Testis (tissue), 3 donors: ENCODE data around the gene FHL1. TPM values are rescaled to one million over a fixed set of nuclear protein-coding genes. Genes with fewer than 3 reads are reported as not detected.

ENCODE experiments used
- DNase-seq: peaks from one replicate; pipeline ENCODE4 v3.0.0-alpha.2; 2019
- H3K27ac ChIP-seq, 2 donors: fragments of 200-600 bp; sonication (generic); one replicate each; pipeline ENCODE4 v1.5.1; 2019
- H3K27me3 ChIP-seq: fragments of 200-600 bp; sonication (generic); one replicate; pipeline ENCODE4 v1.5.1; 2019
- H3K36me3 ChIP-seq: fragments of 200-600 bp; sonication (generic); one replicate; pipeline ENCODE4 v1.5.1; 2017; ENCODE audit warnings: low read depth; ENCODE audit errors: missing control alignments
- H3K4me1 ChIP-seq: fragments of 200-600 bp; sonication (generic); one replicate; pipeline ENCODE4 v1.5.1; 2019
- H3K4me3 ChIP-seq, 2 donors: fragments of 200-600 bp; sonication (generic); one replicate each; pipeline ENCODE4 v1.5.1; 2017 to 2019
- H3K9me3 ChIP-seq: fragments of 200-600 bp; sonication (generic); one replicate; pipeline ENCODE4 v1.5.1; 2017
- POLR2A ChIP-seq: fragments of 450-650 bp; IDR thresholded peaks from one replicate; pipeline ENCODE4 v1.6.1; 2017; ENCODE audit warnings: antibody characterized with exemption, mild to moderate bottlenecking, moderate library complexity
- WGBS, 2 donors: methylation state at CpG; one replicate each; pipeline ENCODE4 v1.1.5; 2018; 5-methylcytosine and 5-hydroxymethylcytosine counted together
- intact Hi-C: fragments of 100-400 bp; cut with DNase I; formaldehyde crosslinking; loops from one replicate; pipeline ENCODE4 v1.15.1; 2023; ENCODE audit warnings: low total_unique reads
- polyA plus RNA-seq: library from polyadenylated mRNA; stranded (reverse); fragments of 350-450 nt; fragmentation: Illumina TruSeq; extraction: RNeasy Lipid Tissue Mini Kit (QIAGEN cat#74804); gene quantifications from one replicate; pipeline ENCODE4 v1.2.3, GENCODE V29; 2014; ENCODE audit warnings: low read depth, low replicate concordance; ENCODE audit not compliant: insufficient read depth
- total RNA-seq, 2 donors: library from RNA; depleted of rRNA; stranded (reverse); fragments of >200 nt; gene quantifications; one replicate each; pipeline ENCODE4 v1.2.3, GENCODE V29; 2016
- TF ChIP-seq, protein P1 (sequence below), 3 experiments: fragments of 450-650 bp in 2 of 3; fragments of 200-600 bp in 1 of 3; sonication (generic) in 1 of 3; IDR thresholded peaks; one replicate each; pipeline ENCODE4 v1.5.1; 2016 to 2019; ENCODE audit warnings: antibody characterized with exemption in 3 of 3, mild to moderate bottlenecking in 2 of 3, moderate library complexity in 1 of 3

Gene FHL1
- total and polyA plus RNA-seq, 3 donors from 2014 or later: 92.5 to 211 (median 98.6) TPM

DNA sequence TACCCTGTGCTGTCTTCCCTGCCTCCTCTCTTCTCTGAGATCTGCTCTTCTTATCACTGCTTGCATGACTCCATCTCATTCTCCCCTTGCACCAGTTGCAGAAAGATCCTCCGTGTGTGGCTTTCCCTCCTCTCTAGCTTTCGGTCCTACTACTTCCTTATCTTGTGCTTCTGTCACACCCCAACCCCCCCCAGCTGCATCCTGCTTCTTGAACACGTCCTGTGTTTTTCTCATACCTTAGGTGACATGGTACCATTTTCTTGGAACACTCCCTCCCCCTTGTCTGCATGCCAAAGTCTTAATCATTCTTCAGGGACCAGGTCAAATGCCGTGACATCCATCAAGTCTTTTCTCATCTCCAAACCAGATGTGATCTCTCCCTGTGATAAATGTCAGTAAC is 46.4 kb downstream of the FHL1 start:
- H3K4me3 ChIP-seq: no peak overlapping the region
- no peaks in the 10 kb centered on the region for H3K36me3 ChIP-seq
- WGBS, 2 donors: 53 to 76% methylated on average over 4 of the region's 4 CpGs
- H3K27me3 ChIP-seq: no peaks in the 10 kb centered on the region
- intact Hi-C loops: no loop called here
- DNase-seq: no peak
- TF ChIP-seq, protein P1, sequence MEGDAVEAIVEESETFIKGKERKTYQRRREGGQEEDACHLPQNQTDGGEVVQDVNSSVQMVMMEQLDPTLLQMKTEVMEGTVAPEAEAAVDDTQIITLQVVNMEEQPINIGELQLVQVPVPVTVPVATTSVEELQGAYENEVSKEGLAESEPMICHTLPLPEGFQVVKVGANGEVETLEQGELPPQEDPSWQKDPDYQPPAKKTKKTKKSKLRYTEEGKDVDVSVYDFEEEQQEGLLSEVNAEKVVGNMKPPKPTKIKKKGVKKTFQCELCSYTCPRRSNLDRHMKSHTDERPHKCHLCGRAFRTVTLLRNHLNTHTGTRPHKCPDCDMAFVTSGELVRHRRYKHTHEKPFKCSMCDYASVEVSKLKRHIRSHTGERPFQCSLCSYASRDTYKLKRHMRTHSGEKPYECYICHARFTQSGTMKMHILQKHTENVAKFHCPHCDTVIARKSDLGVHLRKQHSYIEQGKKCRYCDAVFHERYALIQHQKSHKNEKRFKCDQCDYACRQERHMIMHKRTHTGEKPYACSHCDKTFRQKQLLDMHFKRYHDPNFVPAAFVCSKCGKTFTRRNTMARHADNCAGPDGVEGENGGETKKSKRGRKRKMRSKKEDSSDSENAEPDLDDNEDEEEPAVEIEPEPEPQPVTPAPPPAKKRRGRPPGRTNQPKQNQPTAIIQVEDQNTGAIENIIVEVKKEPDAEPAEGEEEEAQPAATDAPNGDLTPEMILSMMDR (IDR thresholded peaks at IDR 0.05): no peak
- TF ChIP-seq POLR2A: no peak
- H3K27ac ChIP-seq: no peak overlapping the region
- no peaks in the 10 kb centered on the region for H3K9me3 ChIP-seq
- no peaks in the 10 kb centered on the region for H3K4me1 ChIP-seq

DNA sequence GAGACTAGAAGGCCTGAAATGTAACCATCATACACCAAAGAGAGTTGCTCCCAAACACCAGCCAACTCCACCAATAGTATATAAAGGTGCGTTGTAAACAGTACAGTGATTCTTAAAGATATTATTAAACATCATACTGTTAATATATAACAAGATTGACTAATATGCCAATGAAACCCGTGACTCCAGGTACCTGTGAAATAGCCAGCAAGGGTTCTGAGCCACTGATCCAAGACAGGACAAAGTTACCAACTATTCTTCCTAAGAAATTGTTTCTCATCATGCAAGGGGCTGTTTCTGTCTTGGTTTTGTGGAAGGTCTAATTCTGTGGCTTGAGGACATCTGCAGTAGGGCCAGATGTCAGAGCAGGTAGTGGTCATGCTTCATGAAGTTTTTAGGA is 47.2 kb downstream of the FHL1 start:
- no peak for DNase-seq
- no peaks in the 10 kb centered on the region for H3K4me1 ChIP-seq
- no peak overlapping the region for H3K27ac ChIP-seq
- H3K27me3 ChIP-seq: no peaks in the 10 kb centered on the region
- intact Hi-C loops: no loop called here
- no peaks in the 10 kb centered on the region for H3K9me3 ChIP-seq
- 95 to 100% methylated on average over 2 of the region's 2 CpGs for WGBS, 2 donors
- no peak for TF ChIP-seq POLR2A
- TF ChIP-seq, protein P1 (IDR thresholded peaks at IDR 0.05): no peak
- no peak overlapping the region for H3K4me3 ChIP-seq
- no peaks in the 10 kb centered on the region for H3K36me3 ChIP-seq

DNA sequence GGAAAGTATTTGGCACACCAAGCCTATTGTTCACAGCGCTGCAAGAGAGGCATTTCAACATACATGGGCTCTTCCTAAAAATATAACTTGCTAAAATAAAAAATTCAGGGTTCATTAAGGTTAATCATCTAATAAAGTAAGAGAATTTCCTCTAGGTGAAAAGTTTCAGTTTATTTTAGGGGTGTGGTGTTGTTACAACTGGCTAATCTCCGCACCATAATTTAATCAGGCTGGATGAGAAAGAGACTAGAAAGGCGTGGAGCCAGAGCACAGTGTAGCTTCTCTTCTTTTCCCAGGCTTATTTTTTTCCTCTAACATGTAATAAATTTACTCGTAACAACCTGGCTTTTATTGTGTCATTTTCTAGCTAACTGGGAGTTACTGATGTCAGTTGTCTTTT is 47.9 kb downstream of the FHL1 start:
- no peak overlapping the region for H3K4me3 ChIP-seq
- no peaks in the 10 kb centered on the region for H3K27me3 ChIP-seq
- DNase-seq: no peak
- no peak overlapping the region for H3K27ac ChIP-seq
- no peaks in the 10 kb centered on the region for H3K36me3 ChIP-seq
- H3K9me3 ChIP-seq: no peaks in the 10 kb centered on the region
- H3K4me1 ChIP-seq: no peaks in the 10 kb centered on the region
- WGBS, 2 donors: 63 to 66% methylated on average over 4 of the region's 4 CpGs
- intact Hi-C loops: no loop called here
- TF ChIP-seq POLR2A: no peak
- TF ChIP-seq, protein P1 (IDR thresholded peaks at IDR 0.05): no peak

DNA sequence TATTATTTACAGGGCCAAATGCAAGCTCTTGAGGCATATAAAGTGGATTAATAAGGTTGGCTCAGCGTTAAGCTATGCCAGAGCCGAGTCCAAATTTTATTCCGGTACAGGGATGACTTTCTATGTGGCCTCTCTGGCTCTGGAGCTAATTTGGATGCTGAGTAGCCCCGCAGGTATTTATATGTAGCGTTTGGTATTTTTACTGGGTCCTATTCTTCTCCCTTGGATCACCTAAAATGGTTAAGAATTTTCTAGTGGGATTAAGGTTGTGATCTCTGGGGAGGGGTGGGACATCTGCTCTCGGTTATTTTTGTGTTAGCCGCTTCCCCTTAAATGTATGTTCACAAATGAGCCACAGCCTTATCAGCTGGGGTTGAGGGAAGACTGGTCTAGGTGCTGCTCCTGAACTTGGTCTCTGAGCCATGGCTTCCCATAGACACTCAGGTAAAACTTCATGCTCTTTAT is 49.4 kb downstream of the FHL1 start:
- TF ChIP-seq POLR2A: no peak
- TF ChIP-seq, protein P1 (IDR thresholded peaks at IDR 0.05): no peak
- Histone ChIP-seq H3K9me3 (no peaks in the 10 kb centered on the region), H3K27me3 (no peaks in the 10 kb centered on the region), H3K4me1 (no peaks in the 10 kb centered on the region), H3K36me3 (no peaks in the 10 kb centered on the region), H3K4me3 (no peak overlapping the region), H3K27ac (no peak overlapping the region)
- DNase-seq: no peak
- WGBS, 2 donors: 56 to 85% methylated on average over 5 to 7 of the region's 7 CpGs
- intact Hi-C loops: no loop called here

GRCh38 chrX:136198010-136198409 is 50.7 kb downstream of the FHL1 start:
- no peaks in the 10 kb centered on the region for H3K9me3 ChIP-seq
- no peak overlapping the region for H3K27ac ChIP-seq
- TF ChIP-seq, protein P1 (IDR thresholded peaks at IDR 0.05): no peak
- no peak for TF ChIP-seq POLR2A
- H3K4me1 ChIP-seq: no peaks in the 10 kb centered on the region
- H3K36me3 ChIP-seq: no peaks in the 10 kb centered on the region
- H3K4me3 ChIP-seq: no peak overlapping the region
- intact Hi-C loops: no loop called here
- no peak for DNase-seq
- H3K27me3 ChIP-seq: no peaks in the 10 kb centered on the region
